Psoas muscle (tissue), 8 donors: ENCODE data around the gene STRIP1. TPM values are rescaled to one million over a fixed set of nuclear protein-coding genes. Genes with fewer than 3 reads are reported as not detected.
"Not testable (repeated sequence)": the region's sequence is repeated elsewhere in the genome, so short reads cannot be mapped to it uniquely, and the experiment has no call there.

ENCODE experiments used
- ATAC-seq, 4 donors: fragments of 200-7000 bp; cut with Tn5 transposase; one replicate each; pipeline ENCODE4 v1.9.1; 2020; ENCODE audit warnings: moderate library complexity in 3 of 4, mild to moderate bottlenecking in 2 of 4
- DNase-seq, 2 donors: peaks; one replicate each; pipeline ENCODE4 v3.0.0-alpha.2; 2020
- H3K27ac ChIP-seq: fragments of 200-600 bp; one replicate; pipeline ENCODE4 v1.8.0; 2022
- H3K27me3 ChIP-seq, 3 donors: fragments of 200-600 bp in 1 of 3; one replicate each; pipeline versions ENCODE4 v1.6.1 to v1.8.0; 2013 to 2022; ENCODE audit warnings: low read length in 2 of 3, mild to moderate bottlenecking in 2 of 3, moderate library complexity in 1 of 3; ENCODE audit not compliant: insufficient read depth in 3 of 3
- H3K36me3 ChIP-seq, 2 donors: fragments of 200-600 bp in 1 of 2; one replicate each; pipeline versions ENCODE4 v1.6.1 to v1.8.0; 2013 to 2022; ENCODE audit warnings: low read depth in 1 of 2, mild to moderate bottlenecking in 1 of 2, moderate library complexity in 1 of 2; ENCODE audit not compliant: insufficient read depth in 1 of 2
- H3K4me1 ChIP-seq: fragments of 200-600 bp; one replicate; pipeline ENCODE4 v1.8.0; 2022
- H3K4me3 ChIP-seq: fragments of 200-600 bp; one replicate; pipeline ENCODE4 v1.8.0; 2022; ENCODE audit warnings: mild to moderate bottlenecking
- H3K9me3 ChIP-seq: fragments of 200-600 bp; one replicate; pipeline ENCODE4 v1.8.0; 2022
- CTCF ChIP-seq: fragments of 200-600 bp; IDR thresholded peaks from one replicate; pipeline ENCODE4 v1.8.0; 2022; ENCODE audit warnings: antibody characterized with exemption
- WGBS, 3 donors: extraction: QIAGEN DNeasy Blood & Tissue Kit; methylation state at CpG; one replicate each; pipeline versions ENCODE4 v1.1.6 to v1.1.7; 2013; 5-methylcytosine and 5-hydroxymethylcytosine counted together
- intact Hi-C, 2 donors: fragments of 100-400 bp; cut with DNase I; formaldehyde crosslinking; loops; one replicate each; pipeline versions ENCODE4 v1.11.0 to v1.14.2; 2022
- polyA plus RNA-seq, 3 donors: library from polyadenylated mRNA; stranded (reverse); fragments of 200-250 nt; gene quantifications; one replicate each; pipeline ENCODE4 v1.2.3, GENCODE V29; 2013
- total RNA-seq, 4 donors: library from RNA; stranded (reverse); fragmentation: NEBNext Ultra II Directional in 2 of 4; extraction: Animal tissue kit (Norgen Biotek cat#: 25700) in 2 of 4; gene quantifications; one replicate each; pipeline versions ENCODE4 v1.2.1 to v1.2.4, GENCODE V29; 2021 to 2023
- donor health status: healthy with polysubstance abuse.
- donor health status: DM: no; HTN: no; CAD: no; lungs with moderate emphysema.
- donor health status: Bipolar disorder and iron deficiency.
- donor health status: healthy.
- donor health status: DM: yes; HTN: yes; CAD: no.
- donor health status: DM: no; HTN: no; CAD: no.
- donor health status: DM: no; HTN: no; CAD: no.
- donor health status: DM: yes; HTN: yes; CAD: no.

The STRIP1 gene
- total and polyA plus RNA-seq, 7 donors = 12.1 to 23.1 (median 16.4) TPM

DNA sequence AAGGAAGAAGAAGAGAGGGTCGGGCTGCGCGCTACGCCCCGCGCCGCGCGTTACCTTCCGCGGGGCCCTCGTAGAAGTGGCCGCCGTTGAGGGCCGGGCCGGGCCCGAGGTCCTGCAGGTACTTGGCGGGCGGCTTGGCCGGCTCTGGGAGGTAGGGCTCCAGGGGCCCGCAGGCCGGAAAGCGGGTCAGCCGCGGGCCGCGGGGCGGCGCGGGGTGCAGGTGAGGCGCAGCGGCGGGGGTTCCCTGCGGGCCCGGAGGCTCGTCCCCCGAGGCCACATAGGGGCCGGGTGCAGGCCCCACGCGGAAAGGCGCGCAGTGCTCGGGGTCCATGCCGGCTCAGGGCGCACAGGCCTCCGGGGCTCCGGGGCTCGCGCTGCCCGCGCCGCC lies 35.9 kb downstream of the STRIP1 start:
- Histone ChIP-seq H3K9me3 (no peaks in the 10 kb centered on the region), H3K27me3 (peaks cover 0 to 61% (median 39%) of the 10 kb centered on the region in 3 donors), H3K4me3 (peak overlapping the region; percentile 39), H3K27ac (no peak overlapping the region), H3K36me3 (no peaks in the 10 kb centered on the region), H3K4me1 (peaks cover 11% of the 10 kb centered on the region)
- intact Hi-C loops = no loop called here
- ATAC-seq = no peak
- WGBS, 3 donors = 13 to 22% (median 22%) methylated on average over 15 to 52 of the region's 52 CpGs
- DNase-seq = peak in 1 of 2 donors; percentile 36
- TF ChIP-seq CTCF = no peak

GRCh38 chr1:110070671-110071242 lies 36.3 kb downstream of the STRIP1 start, which contains the start of gene ALX3:
Gene ALX3, minus strand, starts transcription at chr1:110070672. Its CDS starts 60 bp downstream, at chr1:110070612.
- TF ChIP-seq CTCF = no peak
- Histone ChIP-seq H3K4me1 (peaks cover 11% of the 10 kb centered on the region), H3K27ac (no peak within 1 kb of the TSS), H3K27me3 (peaks cover 0 to 61% (median 39%) of the 10 kb centered on the region in 3 donors), H3K4me3 (peak within 1 kb of the TSS; percentile 39), H3K36me3 (no peaks in the 10 kb centered on the region), H3K9me3 (no peaks in the 10 kb centered on the region)
- intact Hi-C loops = no loop called here
- DNase-seq = peak in 1 of 2 donors; percentile 15
- ATAC-seq = no peak
- 13 to 29% (median 22%) methylated on average over 9 to 27 of the region's 27 CpGs for WGBS, 3 donors

DNA sequence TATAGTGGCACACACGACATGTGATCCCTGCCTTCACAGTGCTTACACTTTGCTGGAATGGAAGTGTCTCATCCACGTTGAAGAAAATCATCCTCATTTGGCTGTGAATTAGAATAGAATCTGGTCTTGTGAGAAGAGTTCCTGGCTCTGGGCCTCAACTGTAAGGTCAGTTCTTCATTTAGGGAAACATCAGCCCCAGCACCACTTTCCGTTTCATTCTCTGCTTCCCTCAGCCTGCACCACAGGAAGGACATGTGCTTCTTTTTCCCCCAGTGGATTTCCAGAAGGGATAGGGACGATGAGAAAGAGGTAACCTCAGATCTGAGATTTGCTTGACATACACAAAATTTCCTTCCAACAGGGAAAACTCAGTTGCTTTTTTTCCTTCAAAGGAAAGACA lies 39.7 kb downstream of the STRIP1 start:
- no peak for ATAC-seq
- intact Hi-C loops = no loop called here
- H3K36me3 ChIP-seq = no peaks in the 10 kb centered on the region

DNA sequence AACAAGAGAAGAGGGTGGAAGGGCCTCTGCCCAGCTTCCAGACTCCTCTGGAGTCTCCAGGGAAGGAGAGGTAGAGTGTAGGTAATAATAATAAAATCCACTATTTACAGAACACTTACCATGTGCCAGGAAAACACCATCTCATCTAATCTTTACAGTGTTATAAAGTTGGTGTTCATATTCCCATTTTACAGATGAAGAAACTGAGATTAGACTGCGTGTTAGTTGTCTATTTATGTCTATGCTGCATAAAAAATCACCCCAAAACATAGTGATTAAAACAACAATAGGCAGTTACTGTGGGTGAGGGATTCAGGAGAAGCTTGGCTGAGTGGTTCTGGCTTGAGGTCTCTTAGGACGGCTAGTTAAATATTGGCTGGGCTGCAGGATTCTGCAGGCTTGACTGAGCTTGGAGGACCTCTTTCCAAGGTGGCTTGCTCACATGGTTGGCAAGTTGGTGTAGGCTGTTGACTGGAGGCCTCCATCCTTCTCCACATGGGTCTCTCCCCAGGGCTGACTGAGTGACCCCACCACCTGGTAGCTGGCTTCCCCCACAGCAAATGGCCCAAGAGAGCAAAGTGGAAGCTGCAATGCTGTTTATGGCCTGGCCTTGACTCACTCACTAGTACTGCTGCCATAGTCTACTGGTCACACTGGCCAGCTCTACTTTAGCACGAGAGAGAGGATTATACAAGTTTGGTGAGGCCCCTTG lies 42.5 kb downstream of the STRIP1 start:
- H3K27me3 ChIP-seq = peaks cover 0 to 10% (median 5%) of the 10 kb centered on the region in 3 donors
- TF ChIP-seq CTCF = no peak
- intact Hi-C loops = no loop called here
- no peaks in the 10 kb centered on the region for H3K36me3 ChIP-seq
- H3K9me3 ChIP-seq = no peaks in the 10 kb centered on the region
- H3K4me3 ChIP-seq = no peak overlapping the region
- DNase-seq (peak in 1 of 2 donors; percentile 31), ATAC-seq (no peak)
- H3K27ac ChIP-seq = no peak overlapping the region
- 75 to 84% (median 80%) methylated on average over 3 of the region's 3 CpGs for WGBS, 3 donors
- H3K4me1 ChIP-seq = no peaks in the 10 kb centered on the region

More for the DNA sequence above, 39.7 kb downstream of the STRIP1 start:
- H3K4me1 ChIP-seq = peaks cover 3% of the 10 kb centered on the region
- 76 to 79% (median 78%) methylated on average over 4 of the region's 4 CpGs for WGBS, 3 donors
- H3K9me3 ChIP-seq = no peaks in the 10 kb centered on the region
- TF ChIP-seq CTCF = no peak
- H3K27me3 ChIP-seq = peaks cover 0 to 35% (median 19%) of the 10 kb centered on the region in 3 donors
- H3K27ac ChIP-seq = no peak overlapping the region
- no peak overlapping the region for H3K4me3 ChIP-seq
- DNase-seq = peak in 1 of 2 donors; percentile 1

DNA sequence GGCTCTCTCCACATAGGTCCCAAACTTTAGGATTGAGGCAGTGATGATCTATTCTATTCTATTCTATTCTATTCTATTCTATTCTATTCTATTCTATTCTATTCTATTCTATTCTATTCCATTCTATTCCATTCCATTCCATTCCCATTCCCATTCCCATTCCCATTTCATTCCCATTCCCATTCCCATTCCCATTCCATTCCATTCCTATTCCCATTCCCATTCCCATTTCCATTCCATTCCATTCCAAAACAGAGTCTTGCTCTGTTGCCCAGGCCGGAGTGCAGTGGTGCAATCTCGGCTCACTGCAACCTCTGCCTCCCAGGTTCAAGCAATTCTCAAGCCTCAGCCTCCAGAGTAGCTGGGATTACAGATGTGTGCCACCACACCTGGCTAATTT lies 45.6 kb downstream of the STRIP1 start:
- peaks cover 2 to 27% (median 13%) of the 10 kb centered on the region in 3 donors for H3K27me3 ChIP-seq
- 98 to 99% (median 98%) methylated on average over 2 of the region's 2 CpGs for WGBS, 3 donors
- H3K4me3 ChIP-seq, H3K36me3 ChIP-seq, H3K4me1 ChIP-seq, intact Hi-C loops, H3K9me3 ChIP-seq, ATAC-seq, DNase-seq, H3K27ac ChIP-seq: not testable (repeated sequence)
